ENCODE data around the gene CREM. TPM values are rescaled to one million over a fixed set of nuclear protein-coding genes. Genes with fewer than 3 reads are reported as not detected.

CREM gene
- total and polyA plus RNA-seq, 10 of the 15 experiments (the other 5 are each of a cell fraction or from before 2014, with no cell fraction given): 51.3 to 115 (median 70.6) TPM

DNA sequence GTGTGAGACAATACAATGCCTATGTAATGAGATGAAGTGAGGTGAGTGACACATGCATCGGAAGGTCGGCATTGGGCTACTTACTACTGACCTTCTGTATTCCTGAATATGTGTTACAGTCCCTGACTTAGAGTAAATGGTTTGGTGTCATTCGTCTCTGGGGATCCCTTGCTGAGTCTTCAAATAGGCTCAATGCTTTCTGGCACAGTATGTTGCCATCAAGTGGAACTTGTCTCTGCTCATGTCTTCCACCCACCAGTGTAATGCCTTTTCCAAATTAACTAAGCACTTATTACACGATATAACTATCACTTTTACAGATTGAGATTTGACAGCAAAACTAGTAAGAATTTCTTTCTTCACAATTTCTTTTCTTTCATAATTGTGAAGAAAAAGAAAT lies 47.4 kb upstream of the CREM start:
- Histone ChIP-seq H3K27ac (ENCODE audit: control insufficient read depth, insufficient read depth) (no peak overlapping the region), H2AFZ (ENCODE audit: control insufficient read depth, low read depth, low read length) (no peak overlapping the region), H3K4me1 (ENCODE audit: control insufficient read depth, insufficient read depth, low read length) (no peaks in the 10 kb centered on the region), H3K9ac (ENCODE audit: control insufficient read depth, insufficient read depth, low read length) (no peak overlapping the region), H3K4me2 (ENCODE audit: control insufficient read depth, insufficient read depth) (no peak overlapping the region), H3K79me2 (ENCODE audit: control insufficient read depth, insufficient read depth, low read length) (peaks cover 24% of the 10 kb centered on the region), H3K4me3 (no peak overlapping the region), H4K20me1 (ENCODE audit: control insufficient read depth, insufficient read depth) (no peaks in the 10 kb centered on the region; the same call in 1 of the 2 replicates), H3K9me3 (replicated peaks; ENCODE audit: control insufficient read depth, insufficient read depth, low read length) (no peaks in the 10 kb centered on the region; the same call in 2 of the 3 replicates), H3K36me3 (ENCODE audit: control insufficient read depth in 2 of 2, insufficient read depth in 2 of 2, low read length in 1 of 2) (peaks cover 0 to 7% of the 10 kb centered on the region in 2 experiments; a peak in 2 of 4 replicates), H3K27me3 (replicated peaks in 1 of 2; ENCODE audit: control insufficient read depth in 2 of 2, insufficient read depth in 2 of 2, low read length in 1 of 2) (no peaks in the 10 kb centered on the region)
- TF ChIP-seq, protein P1, sequence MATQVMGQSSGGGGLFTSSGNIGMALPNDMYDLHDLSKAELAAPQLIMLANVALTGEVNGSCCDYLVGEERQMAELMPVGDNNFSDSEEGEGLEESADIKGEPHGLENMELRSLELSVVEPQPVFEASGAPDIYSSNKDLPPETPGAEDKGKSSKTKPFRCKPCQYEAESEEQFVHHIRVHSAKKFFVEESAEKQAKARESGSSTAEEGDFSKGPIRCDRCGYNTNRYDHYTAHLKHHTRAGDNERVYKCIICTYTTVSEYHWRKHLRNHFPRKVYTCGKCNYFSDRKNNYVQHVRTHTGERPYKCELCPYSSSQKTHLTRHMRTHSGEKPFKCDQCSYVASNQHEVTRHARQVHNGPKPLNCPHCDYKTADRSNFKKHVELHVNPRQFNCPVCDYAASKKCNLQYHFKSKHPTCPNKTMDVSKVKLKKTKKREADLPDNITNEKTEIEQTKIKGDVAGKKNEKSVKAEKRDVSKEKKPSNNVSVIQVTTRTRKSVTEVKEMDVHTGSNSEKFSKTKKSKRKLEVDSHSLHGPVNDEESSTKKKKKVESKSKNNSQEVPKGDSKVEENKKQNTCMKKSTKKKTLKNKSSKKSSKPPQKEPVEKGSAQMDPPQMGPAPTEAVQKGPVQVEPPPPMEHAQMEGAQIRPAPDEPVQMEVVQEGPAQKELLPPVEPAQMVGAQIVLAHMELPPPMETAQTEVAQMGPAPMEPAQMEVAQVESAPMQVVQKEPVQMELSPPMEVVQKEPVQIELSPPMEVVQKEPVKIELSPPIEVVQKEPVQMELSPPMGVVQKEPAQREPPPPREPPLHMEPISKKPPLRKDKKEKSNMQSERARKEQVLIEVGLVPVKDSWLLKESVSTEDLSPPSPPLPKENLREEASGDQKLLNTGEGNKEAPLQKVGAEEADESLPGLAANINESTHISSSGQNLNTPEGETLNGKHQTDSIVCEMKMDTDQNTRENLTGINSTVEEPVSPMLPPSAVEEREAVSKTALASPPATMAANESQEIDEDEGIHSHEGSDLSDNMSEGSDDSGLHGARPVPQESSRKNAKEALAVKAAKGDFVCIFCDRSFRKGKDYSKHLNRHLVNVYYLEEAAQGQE (IDR thresholded peaks at IDR 0.05; ENCODE audit: low read depth, low read length): no peak
- TF ChIP-seq, protein P2, sequence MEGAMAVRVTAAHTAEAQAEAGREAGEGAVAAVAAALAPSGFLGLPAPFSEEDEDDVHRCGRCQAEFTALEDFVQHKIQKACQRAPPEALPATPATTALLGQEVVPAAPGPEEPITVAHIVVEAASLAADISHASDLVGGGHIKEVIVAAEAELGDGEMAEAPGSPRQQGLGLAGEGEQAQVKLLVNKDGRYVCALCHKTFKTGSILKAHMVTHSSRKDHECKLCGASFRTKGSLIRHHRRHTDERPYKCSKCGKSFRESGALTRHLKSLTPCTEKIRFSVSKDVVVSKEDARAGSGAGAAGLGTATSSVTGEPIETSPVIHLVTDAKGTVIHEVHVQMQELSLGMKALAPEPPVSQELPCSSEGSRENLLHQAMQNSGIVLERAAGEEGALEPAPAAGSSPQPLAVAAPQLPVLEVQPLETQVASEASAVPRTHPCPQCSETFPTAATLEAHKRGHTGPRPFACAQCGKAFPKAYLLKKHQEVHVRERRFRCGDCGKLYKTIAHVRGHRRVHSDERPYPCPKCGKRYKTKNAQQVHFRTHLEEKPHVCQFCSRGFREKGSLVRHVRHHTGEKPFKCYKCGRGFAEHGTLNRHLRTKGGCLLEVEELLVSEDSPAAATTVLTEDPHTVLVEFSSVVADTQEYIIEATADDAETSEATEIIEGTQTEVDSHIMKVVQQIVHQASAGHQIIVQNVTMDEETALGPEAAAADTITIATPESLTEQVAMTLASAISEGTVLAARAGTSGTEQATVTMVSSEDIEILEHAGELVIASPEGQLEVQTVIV (IDR thresholded peaks at IDR 0.05; ENCODE audit: borderline replicate concordance, partially characterized antibody): no peak
- ChIA-PET RAD21 (ENCODE audit: unreplicated experiment) (no interaction called here), CTCF (interaction anchor here (1.1 kb wide), 1 partner anchor 22 kb away, joined by 3 read pairs; no protein-coding TSS in a partner anchor), SMC1A (ENCODE audit: uncharacterized antibody, unreplicated experiment) (no interaction called here), POLR2A (no interaction called here)
- in situ Hi-C loops (cut with MboI) (no loop called here), intact Hi-C loops (cut with micrococcal nuclease; ENCODE audit: unreplicated experiment) (no loop called here)
- no TSS peak for BruUV-seq (replicated peaks)
- DNase-seq (ENCODE audit: low read depth, low spot score) (no peak), FAIRE-seq (no peak), ATAC-seq (no peak)
- 89% methylated on average over 4 of the region's 4 CpGs for WGBS (ENCODE audit: insufficient coverage, insufficient replicate concordance, low lambda C conversion rate, missing lambda C conversion rate)

All from GM12878 (cell line).